Stimulated activated CD4-positive, alpha-beta T cell treated with anti-CD3 and anti-CD28 coated beads, Interleukin-15, amount 100 ng/mL, for 48 hours (primary cell): Measurements from ENCODE around the gene APLN.

ENCODE experiments used
- DNase-seq, 2 donors: peaks; one replicate each; pipeline ENCODE4 v3.0.0-alpha.2; 2020; ENCODE audit warnings: low read depth in 2 of 2

The APLN gene

DNA sequence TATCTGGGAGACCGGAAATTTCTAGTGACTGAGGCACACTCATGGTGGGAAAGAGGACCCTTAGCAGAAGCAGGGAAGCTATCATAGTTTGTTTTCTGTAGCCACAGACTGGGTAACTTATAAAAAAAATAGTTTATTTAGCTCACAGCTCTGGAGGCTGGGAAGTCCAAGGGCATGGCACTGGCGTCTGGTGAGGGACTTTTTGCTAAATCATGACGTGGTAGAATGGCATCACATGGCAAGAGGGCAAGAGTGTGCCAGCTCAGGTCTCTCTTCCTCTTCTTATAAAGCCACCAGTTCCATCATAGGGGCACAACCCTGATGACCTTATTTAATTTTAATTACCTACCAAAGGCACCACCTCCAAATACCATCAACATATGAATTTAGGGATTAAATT lies 13.3 kb downstream of the APLN start:
- DNase-seq = no peak

DNA sequence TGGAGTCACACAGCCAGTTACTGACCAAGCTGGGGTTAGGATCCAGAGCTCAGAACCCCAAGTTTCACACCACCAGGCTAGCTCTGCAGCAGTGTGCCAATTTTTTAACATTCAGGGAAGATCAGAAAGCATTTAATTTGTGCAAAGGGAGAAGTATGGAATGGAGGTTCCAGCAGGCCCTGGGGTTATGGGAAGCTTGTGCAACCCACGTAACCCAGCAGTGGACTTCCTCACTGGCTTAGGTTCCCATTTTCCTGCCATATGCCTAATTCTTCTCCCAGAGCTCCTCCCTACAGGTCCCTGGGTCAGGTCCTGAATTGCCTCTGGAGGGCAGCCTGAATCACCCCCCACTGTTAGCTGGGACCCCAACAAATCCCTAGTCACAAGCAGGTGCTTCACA lies 14.0 kb downstream of the APLN start:
- DNase-seq = no peak

DNA sequence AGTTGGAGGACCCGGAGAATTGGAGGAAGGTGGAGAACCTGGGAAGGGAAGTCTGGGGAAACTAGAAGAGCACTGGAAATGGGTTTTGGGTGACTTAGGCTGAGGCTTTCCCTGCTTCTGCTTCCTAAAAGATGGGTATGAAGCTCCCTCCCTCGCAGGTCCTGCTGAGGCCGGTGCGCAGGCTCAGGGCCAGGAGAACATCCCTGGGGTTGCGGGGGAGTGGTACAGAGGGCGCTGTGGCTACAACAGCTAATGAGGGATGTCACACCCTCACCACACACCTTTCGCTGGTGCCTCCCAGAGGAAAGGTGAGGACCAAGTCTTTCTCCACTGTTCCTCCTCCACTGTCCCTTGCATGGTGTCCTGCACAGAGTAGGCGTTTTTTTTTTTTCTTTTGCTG lies 15.8 kb downstream of the APLN start:
- no peak for DNase-seq

DNA sequence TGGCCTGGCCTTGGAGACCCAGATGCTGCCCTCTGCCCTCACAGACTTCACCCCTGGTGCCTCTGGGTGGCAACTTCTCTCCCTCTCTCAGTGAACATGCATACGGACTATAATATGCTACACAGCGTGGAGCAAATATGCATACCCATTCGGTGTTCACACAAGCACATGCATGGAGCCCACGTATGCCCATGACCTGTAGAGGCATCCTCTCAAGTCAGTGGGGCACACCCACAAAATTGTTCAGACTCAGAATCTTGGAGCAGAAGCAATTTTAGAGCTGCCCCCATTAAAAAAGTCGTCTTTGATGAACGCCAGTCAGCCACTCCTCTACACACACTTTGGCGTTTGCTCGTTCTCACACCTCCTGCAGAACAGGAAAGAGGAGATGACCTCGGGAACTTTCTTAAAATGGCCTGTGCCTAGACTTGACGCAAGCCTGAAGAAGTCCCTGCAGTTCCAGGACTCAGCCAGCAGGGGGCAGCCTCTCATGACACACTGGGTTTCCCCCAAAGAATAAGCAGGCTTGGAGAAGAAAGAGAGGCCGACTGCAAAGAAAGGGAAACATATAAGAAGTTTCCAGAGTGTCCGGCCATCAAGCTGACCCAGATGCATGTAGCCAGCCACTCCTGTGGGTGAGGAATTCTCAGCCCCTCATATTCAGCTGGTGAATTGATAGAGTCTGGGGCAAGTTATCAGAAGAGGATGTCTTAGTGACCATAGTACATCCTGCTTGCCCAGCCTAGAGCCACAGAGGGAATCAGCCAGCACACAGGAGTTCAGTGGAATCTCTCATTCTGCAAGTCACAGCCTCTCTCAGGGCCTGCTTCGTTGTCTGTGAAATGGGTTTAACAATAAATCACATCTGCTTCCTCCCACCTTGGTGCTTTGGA lies 17.3 kb downstream of the APLN start:
- peak; percentile 40 to 61 for DNase-seq

DNA sequence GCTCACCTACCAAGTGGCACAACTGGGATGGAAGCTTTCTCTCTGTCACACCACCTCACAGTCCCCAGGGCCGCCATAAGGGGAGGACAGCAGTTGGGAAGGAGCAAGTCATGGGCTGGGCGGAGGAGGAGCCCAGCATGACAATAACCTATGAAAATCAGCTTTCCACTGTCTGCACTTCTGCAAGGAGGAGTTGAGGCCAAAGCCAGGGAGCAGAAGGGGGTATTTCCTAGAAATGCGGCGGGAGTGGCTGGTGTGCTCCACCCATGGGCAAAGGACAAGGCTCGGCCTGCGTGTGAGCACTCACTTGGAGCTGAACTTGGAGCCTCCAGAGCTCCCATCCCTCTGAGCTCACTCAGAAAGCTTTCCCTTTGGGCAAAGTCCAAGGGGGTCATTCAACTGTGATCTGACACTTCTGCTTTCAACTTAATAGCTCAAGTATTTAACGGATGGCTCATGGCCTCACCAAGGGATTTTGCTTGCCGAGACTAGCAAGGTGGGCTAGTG lies 18.5 kb downstream of the APLN start:
- no peak for DNase-seq

DNA sequence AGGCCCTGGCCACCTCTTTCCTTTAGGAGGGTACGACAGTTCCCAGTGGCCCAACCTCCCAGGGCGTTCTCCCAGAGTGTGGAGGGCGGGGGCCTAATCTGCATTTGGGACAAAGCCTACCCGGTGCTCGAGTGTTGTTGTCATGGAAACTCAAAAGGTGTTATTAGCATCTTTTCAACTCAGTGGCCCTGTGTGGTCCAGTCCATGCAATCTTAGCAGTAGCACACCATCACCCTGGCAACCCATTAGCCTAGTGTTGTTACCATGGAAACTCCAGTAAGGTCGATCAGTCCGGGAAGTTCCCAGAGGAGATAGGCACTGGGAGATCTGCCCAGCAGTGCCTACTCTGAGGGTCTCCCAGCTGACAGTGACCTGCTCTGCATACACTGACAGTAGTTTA lies 20.2 kb downstream of the APLN start:
- no peak for DNase-seq

DNA sequence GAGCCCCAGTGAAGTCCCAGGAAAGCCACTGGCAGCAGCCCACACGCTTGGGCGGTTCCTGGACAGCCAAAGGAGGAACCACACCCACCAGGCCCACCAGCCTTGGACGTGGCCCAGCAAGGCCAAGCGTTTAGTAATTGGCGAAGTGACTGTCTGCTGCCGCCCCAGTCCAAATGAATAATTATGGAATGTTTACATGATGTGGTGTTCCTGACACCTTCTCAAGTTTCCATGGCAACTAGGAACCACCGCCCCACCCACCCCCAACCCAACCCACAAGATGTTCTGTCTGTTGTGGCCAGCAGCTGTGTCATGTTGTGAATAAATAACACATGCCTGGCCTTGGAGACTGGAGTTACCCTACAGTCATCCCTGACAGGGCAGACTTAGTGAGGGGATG lies 22.3 kb downstream of the APLN start:
- no peak for DNase-seq

DNA sequence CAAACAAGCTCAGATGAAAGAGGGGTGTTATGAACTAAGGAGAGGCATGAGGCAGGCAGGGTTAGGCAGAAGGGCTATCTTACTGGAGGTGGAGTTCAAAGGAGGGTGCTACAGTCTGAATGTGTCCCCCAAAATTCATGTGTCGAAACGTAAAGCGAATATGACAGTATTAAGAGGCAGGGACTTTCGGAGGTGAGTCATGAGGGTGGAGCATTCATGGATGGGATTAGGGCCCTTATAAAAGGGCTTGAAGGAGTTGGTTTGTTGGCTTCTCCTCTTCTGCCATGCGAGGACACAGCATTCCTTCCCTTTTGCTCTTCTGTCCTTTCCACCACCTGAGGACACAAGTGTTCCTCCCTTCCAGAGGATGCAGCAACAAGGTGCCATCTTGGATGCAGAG lies 22.9 kb downstream of the APLN start:
- no peak for DNase-seq

DNA sequence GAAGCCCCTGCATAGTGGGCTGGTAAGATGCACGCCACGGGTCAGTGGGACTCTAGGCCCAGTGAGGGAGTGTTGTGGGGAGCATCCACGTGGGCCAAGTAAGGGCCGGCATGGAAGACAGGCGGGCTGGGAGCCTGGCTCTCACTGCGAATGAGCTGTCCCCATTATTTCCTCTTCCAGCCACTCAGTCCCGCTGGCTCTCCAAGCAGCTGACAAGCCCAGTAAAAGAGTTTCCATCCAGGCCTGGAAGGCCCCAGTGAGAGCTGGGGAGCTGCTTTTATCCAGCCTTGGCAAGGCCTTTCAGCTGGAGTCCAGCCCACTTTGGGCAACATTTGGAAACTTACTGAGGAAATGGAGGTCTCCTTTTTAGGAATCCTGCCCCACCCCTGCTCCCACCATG lies 24.9 kb downstream of the APLN start:
- no peak for DNase-seq

DNA sequence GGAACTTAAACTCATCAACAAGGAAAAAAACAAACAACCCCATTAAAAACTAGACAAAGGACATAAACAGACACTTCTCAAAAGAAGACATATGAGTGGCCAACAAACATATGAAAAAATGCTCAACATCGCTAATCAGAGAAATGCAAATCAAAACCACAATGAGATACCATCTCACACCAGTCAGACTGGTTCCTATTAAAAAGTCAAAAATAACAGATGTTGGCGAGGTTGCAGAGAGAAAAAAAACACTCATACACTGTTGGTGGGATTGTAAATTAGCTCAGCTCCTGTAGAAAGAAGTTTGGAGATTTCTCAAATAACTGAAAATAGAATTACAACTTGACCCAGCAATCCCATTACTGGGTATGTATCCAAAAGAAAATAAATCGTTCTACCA lies 28.7 kb downstream of the APLN start:
- DNase-seq = no peak

DNA sequence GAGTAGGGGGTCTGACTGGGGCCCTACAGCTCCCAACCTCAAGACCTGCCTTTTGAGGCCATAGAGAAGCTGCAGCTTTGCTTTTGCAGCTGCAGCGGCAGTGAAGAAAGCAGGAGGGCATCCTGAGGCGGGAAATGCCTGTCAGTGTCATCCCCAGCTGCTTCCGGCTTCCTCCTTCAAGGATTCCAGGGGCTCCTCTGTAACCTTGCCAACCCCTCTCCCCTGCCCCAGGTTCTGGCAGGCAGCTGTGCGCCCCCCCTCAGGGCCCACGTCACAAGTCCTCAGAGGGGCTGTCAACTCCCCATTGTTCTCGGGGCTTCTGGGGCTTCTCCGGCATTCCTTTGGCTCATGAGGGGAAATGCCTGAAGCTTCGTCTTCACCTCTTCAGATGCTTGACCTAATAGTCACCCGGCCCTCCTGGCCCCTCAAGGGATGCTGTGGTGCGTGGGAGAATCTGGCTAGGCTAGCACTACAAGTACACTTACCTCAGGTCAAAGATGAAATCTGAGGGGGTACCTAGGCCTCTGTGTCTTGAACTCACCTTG lies 31.9 kb downstream of the APLN start:
- no peak for DNase-seq

DNA sequence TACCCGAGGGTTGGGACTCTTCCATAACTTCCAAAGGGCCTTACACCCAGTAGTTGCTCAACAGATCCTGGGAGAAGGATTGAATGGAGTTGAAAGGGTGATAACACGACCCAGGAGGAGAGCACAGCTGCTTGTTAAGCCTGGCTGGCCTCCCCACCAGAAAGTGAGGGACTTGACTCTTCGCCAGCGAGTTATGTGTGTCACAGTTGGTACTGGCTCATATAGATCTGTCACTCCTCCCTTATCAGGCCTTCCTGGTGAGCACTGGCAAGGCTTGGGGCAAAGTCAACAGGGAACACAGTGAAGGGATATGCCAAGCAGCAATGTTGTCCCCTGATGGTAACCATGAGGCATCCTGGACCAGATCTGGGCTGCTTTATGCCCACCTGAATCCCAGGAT lies 35.8 kb downstream of the APLN start:
- DNase-seq = no peak

DNA sequence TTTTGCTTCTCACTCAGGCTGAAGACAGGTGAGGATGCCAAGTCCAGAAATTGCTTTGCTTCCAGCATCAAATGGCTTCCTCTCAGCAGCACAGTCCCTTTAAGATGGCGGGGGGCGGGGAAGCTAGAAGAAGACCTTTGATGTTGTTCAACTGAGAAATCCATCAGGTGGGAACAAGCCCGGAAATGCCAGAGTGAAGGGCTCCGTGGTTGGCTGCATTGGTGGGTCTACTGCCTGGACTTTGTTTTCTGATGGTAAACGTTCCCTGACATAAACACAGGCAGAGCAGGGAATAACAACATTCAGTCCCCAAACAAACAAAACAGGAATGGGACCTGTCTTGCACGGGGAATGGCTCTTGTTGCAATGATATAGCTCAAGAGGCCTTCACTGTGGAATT lies 37.3 kb downstream of the APLN start:
- DNase-seq = no peak

DNA sequence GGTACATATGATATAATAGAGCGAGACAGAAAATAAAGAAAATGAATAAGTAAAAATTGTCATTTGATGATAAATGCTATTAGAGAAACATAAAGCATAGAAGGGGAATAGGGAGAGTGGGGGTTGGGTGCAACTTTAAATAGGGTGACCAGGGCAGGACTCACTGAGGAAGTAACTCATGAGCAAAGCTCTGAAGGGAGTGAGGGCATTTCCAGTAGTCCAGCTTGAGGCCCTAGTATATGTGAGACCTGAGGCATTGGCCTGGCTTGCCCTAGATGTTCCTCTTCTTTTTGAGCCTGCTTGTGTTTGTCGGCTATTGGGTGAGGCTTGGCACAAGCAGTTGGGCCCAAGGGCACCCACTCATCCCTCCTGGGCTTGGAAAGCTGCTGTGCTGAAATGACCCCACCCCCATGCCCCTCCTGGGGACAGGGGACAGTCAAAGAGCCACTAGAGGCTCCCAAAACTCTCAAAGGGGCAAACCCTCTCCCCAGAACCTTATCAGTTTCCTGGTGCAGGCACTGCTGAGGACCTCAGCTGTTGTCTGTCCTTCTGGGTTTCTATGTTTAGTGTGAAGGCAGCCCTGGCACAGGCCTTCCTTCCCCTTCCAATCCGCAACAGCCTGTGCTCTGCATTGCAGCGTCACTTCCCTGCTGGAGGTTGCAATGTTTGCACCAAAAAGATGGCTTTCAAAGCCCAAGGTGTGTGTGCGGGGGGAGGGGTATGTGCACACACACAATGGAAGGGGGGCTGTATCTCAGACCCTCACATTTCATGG lies 40.1 kb downstream of the APLN start:
- no peak for DNase-seq

DNA sequence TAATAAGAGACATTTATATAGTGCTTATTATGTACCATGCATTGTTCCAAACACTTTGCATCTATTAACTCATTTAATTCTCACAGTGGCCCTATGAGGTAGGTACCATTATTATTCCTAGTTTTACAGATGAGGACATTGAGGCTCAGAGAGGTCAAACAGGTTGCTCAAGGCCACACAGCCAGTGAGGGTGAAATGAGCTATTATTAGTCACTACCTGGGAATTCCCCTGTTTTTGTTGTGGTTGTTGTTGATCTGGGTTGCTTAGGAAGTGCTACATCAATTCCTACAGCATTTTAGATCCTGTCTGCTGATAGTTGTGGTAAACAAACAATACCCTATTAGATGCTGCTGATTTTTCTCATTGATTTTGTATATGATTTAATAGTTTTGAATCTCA lies 41.2 kb downstream of the APLN start:
- no peak for DNase-seq

DNA sequence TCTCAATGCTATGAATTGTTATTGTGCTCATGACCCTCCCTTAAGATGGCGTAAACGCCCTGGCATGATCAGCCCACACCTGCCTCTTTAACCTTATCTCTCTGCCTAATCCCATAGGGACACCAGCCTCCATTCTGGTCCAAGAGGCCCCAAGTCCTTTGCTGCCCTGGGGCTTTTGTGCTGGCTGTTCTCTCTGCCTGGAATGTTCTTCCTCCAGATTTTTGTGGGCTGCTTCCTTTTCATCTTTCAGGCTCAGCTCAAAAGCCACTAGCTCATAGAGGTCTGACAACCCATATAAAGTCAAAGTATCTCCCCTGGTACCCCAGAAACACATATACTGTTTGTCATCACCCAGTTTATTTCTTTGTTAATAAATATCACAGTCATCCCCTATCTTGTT lies 42.4 kb downstream of the APLN start:
- DNase-seq = no peak

DNA sequence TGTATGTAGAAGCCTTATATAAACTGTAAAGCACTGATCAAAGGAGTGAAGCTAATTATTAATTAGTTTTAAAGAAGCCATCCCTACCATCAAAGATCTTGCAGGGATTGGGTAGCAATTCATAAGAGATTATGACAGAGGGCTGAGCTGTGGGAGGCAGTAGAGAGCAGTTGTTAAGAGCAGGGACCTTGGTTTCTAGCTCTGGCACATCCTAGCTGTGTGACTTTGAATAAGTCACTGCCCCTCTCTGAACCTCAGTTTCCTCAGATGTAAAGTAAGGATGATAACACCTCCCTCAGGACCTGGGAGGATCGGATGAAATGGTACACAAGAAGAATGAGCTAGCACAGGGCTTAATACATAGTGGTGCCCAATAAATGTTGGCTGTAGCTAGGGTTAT lies 45.4 kb downstream of the APLN start:
- no peak for DNase-seq

DNA sequence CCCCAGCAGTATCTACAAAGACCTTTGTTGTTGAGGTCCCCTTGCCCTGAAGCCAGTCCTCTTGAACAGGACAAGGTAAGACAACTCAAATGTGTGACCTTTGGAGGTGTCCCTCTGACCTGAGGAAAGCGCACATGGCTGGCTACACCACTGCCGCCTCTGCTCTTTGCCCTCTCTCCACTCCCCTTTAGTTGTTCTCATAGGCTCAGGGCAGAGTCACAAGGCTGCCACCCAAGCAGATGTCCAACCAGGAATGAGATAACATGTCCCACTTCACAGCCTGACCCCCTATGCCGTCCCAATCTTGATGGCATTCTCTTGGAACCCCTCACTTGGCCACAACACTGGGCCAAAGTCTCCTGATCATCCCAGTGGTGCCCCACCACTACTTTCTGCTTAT lies 46.3 kb downstream of the APLN start:
- no peak for DNase-seq

DNA sequence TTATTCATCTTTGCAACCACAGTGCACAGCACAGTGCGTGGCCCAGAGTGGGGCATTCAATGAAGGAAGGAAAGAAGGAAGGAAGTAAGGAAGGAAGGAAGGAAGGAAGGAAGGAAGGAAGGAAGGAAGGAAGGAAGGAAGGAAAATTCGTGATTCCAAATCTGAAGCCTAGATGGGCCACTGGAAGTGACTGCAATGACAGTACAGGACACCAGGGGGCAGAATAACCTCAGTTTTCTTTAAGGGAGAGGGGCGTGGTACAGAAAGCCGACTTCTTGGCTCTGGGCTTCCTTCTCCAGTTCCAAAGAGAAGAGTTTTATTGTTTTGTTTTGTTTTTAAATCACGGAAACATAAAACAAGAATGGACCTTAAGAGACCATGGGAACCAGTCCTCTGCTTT lies 47.8 kb downstream of the APLN start:
- peak in 1 of 2 donors; percentile 36 for DNase-seq

DNA sequence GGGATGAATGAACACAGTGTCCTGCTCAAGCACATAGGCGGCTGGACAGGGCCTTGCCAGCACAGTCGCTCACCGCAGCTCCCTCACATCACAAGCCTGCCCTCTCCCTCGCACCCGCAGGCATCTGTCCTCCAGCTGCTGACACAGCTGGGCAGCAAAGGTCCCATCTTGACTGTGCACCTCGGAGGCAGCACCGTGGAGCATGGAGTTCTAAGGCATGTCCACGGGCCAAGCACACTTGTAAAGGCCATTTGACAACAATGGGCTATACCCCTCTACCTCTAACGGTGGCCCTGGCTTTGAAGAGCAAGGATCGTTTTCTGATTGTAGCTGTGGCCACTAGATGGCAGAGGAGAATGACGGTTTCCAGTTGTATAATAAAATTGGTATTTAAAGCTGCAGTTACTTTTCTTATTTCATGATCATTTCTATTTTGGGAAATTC lies 53.8 kb downstream of the APLN start:
- DNase-seq = no peak

DNA sequence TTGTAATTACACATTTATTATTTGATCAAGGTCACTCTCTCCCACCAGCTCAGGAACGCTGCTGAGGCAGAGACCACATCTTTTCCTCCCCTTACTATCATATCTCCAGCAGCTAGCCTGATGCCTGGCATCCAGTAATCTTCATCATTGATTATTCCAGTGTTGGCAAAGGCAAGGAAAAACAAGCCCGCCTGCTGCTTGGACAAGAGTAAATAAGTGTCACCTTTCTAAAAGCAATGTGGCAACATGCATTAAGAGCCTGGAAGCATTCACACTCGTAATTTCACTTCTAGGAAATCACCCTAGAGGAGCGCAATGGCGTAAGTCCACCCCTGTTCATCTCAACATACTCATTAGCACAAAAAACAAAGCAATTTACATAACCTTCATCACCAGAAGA lies 54.8 kb downstream of the APLN start:
- DNase-seq = no peak

DNA sequence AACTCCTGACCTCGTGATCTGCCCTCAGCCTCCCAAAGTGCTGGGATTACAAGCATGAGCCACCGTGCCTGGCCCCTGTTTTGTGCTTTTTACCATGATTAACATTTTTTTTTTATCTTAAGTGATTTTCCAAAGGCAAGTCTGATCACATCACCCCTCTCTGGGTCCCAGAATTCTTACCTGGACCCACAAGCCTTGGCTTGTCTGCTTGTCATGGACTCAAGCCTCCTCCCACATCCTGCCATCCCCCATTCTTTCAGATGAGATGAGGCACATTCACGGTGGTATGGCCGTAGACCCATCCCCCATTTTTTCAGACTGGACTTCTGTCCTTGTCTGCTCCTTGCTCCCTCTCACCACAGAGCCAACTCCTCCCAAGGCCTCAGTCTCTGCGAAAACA lies 55.3 kb downstream of the APLN start:
- no peak for DNase-seq

DNA sequence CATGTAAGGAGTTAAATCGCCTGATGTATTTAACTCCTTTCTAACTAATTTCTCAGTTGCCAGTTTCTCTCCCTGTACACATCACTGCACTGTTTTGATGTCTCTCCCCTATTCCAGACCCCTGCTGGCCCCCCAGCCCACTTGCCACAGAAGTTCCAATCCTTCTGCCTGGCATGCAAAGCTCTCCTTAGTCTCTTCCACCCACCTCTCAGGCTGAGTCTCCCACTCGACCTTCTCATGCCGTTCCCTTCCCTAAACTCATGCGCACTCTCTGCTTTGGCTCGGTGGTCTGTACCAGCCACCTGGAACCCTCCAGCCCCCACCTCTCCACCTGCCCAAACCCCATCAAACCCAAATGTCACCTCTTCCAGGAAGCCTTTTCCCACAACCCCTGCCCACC lies 56.9 kb downstream of the APLN start:
- DNase-seq = no peak
